Small intestine (tissue), 7 donors: ENCODE data around the gene GLG1. TPM values are rescaled to one million over a fixed set of nuclear protein-coding genes. Genes with fewer than 3 reads are reported as not detected.

Experiments used
- DNase-seq, 2 donors: peaks; one replicate each; pipeline versions ENCODE4 v3.0.0 to v3.0.0-alpha.2; 2013
- FAIRE-seq: peaks from 2 replicates; lab custom pipeline; 2012; peaks lifted over from hg19 to GRCh38; lab: Jason Lieb, UNC
- H3K27ac ChIP-seq, 3 donors: one replicate each; pipeline ENCODE4 v1.5.1; 2013; ENCODE audit warnings: low read length in 2 of 3, mild to moderate bottlenecking in 2 of 3, control low read depth in 1 of 3, inconsistent platforms in 1 of 3, low read depth in 1 of 3, moderate library complexity in 1 of 3
- H3K27me3 ChIP-seq, 3 donors: one replicate each; pipeline ENCODE4 v1.6.1; 2013; ENCODE audit warnings: low read length in 3 of 3, inconsistent platforms in 1 of 3; ENCODE audit not compliant: control insufficient read depth in 3 of 3, insufficient read depth in 3 of 3
- H3K36me3 ChIP-seq, 3 donors: one replicate each; pipeline ENCODE4 v1.6.1; 2013; ENCODE audit warnings: low read length in 3 of 3, inconsistent platforms in 1 of 3, low read depth in 1 of 3, mild to moderate bottlenecking in 1 of 3, moderate library complexity in 1 of 3; ENCODE audit not compliant: control insufficient read depth in 3 of 3, insufficient read depth in 2 of 3
- H3K4me1 ChIP-seq, 3 donors: one replicate each; pipeline ENCODE4 v1.6.1; 2013; ENCODE audit warnings: low read length in 2 of 3, inconsistent platforms in 1 of 3, low read depth in 1 of 3, mild to moderate bottlenecking in 1 of 3, moderate library complexity in 1 of 3; ENCODE audit not compliant: control insufficient read depth in 3 of 3, insufficient read depth in 2 of 3
- H3K4me3 ChIP-seq, 3 donors: one replicate each; pipeline ENCODE4 v1.5.1; 2013; ENCODE audit warnings: low read length in 3 of 3, control low read depth in 1 of 3, inconsistent platforms in 1 of 3, low read depth in 1 of 3, mild to moderate bottlenecking in 1 of 3, moderate library complexity in 1 of 3
- H3K9me3 ChIP-seq, 2 donors: one replicate each; pipeline ENCODE4 v1.6.1; 2013; ENCODE audit warnings: low read depth in 1 of 2, low read length in 1 of 2; ENCODE audit not compliant: control insufficient read depth in 2 of 2, insufficient read depth in 1 of 2
- WGBS, 3 donors: extraction: QIAGEN DNeasy Blood & Tissue Kit; methylation state at CpG; one replicate each; pipeline ENCODE4 v1.1.7; 2013; 5-methylcytosine and 5-hydroxymethylcytosine counted together
- polyA plus RNA-seq, 4 donors: library from polyadenylated mRNA; stranded (reverse) in 3 of 4; unstranded in 1 of 4; fragments of 200-250 nt in 3 of 4; fragments of 120-200 nt in 1 of 4; gene quantifications; one replicate each; pipeline versions ENCODE4 v1.2.1 to v1.2.3, GENCODE V29; 2013
- donor health status: healthy with polysubstance abuse.
- donor health status: control.
- donor health status: control.
- donor health status: Bipolar disorder and iron deficiency.
- donor health status: healthy.

Gene GLG1
- polyA plus RNA-seq, 4 donors, result 12.2 to 102 (median 28.2) TPM

GRCh38 chr16:74575175-74575806, 31.6 kb downstream of the GLG1 start:
- Histone ChIP-seq H3K36me3 (peaks cover 0 to 5% (median 0%) of the 10 kb centered on the region in 3 donors), H3K27me3 (no peaks in the 10 kb centered on the region), H3K4me3 (no peak overlapping the region), H3K9me3 (no peaks in the 10 kb centered on the region), H3K4me1 (peaks cover 6 to 13% (median 10%) of the 10 kb centered on the region in 3 donors), H3K27ac (no peak overlapping the region)
- FAIRE-seq (no peak), DNase-seq (no peak)
- 90 to 96% (median 95%) methylated on average over 7 of the region's 7 CpGs for WGBS, 3 donors

DNA sequence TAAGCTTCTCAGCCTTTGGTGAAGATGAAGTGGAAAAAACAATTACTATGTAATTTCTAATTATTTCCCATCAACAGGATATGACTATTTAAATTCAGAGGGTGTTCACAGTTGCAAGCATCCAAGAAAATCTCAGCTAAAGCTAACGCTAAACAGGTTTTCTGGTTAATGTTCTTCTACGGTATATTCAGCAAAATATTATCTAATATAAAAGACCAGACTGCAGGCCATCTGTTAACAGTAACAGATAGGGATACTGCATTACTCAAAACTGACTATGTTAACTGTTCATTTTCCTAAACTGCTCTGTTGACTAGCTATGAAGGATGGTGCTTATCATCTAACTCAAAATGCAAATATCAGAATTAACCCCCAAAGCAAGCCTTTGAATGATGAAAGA, 32.8 kb downstream of the GLG1 start:
- Histone ChIP-seq H3K27ac (no peak overlapping the region), H3K9me3 (no peaks in the 10 kb centered on the region), H3K36me3 (peaks cover 0 to 1% (median 0%) of the 10 kb centered on the region in 3 donors), H3K4me3 (no peak overlapping the region), H3K27me3 (no peaks in the 10 kb centered on the region), H3K4me1 (peaks cover 6 to 15% (median 10%) of the 10 kb centered on the region in 3 donors)
- WGBS, 3 donors, result 70 to 77% (median 71%) methylated on average over 2 of the region's 2 CpGs
- DNase-seq (no peak), FAIRE-seq (no peak)

DNA sequence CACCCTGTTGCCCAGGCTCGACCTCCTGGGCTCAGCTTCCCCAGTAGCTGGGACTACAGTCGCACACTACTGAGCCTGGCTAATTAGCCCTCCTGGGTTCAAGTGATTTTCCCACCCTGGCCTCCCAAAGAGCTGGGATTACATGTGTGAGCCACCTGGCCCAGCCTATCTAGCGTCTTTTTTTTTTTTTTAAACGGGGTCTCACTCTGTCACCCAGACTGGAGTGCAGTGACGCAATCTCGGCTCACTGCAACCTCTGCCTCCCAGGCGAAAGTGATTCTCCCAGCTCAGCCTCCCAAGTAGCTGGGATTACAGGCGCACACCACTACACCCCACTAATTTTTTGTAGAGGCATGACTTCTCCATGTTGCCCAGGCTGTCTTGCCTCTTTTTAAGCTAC, 33.3 kb downstream of the GLG1 start:
- Histone ChIP-seq H3K27me3 (no peaks in the 10 kb centered on the region), H3K4me3 (no peak overlapping the region), H3K4me1 (peaks cover 6 to 15% (median 12%) of the 10 kb centered on the region in 3 donors), H3K36me3 (no peaks in the 10 kb centered on the region), H3K9me3 (no peaks in the 10 kb centered on the region), H3K27ac (no peak overlapping the region)
- 85 to 86% (median 85%) methylated on average over 8 of the region's 8 CpGs for WGBS, 3 donors
- no peak for FAIRE-seq
- DNase-seq, result no peak

- WGBS, 3 donors, result 80 to 84% (median 83%) methylated on average over 5 of the region's 5 CpGs
- no peak for FAIRE-seq
Measured at GRCh38 chr16:74570412-74571301, 36.3 kb downstream of the GLG1 start.

DNA sequence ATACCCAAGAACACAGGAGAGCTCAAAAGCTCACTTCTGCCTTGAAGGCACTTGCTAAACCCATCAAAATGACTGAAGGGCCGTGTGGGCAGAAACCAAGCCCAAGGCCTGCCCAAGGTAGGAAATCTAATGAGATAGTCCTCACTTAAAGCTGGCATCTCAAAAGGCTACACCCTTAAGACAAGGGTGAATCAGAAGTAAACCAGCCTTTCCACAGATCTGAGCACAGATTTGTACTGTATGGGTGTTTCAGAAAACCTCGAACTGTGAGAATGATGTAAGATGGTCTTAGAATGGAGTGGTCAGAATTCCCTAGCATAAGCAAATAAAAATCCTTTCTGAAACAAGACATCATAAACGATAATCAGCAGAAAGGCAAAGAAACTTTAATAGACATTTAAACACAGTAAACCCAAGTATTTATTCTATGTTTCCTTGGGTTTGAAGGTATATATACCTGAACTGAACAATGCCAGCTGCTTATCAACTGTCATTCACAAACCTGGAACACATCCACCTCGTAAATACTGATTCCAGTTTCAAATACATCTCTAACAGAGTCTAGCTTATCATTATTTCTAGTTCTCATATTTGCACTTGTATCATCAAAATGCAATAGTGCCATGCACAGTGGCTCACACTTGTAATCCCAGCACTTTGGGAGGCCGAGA, 37.8 kb downstream of the GLG1 start:
- no peaks in the 10 kb centered on the region for H3K27me3 ChIP-seq
- no peak overlapping the region for H3K4me3 ChIP-seq
- FAIRE-seq (no peak), DNase-seq (no peak)
- H3K4me1 ChIP-seq, result peaks cover 6 to 15% (median 12%) of the 10 kb centered on the region in 3 donors
- H3K36me3 ChIP-seq, result no peaks in the 10 kb centered on the region
- H3K27ac ChIP-seq, result no peak overlapping the region
- no peaks in the 10 kb centered on the region for H3K9me3 ChIP-seq
- WGBS, 3 donors, result 71 to 79% (median 74%) methylated on average over 5 of the region's 5 CpGs

More at GRCh38 chr16:74570412-74571301, 36.3 kb downstream of the GLG1 start:
- H3K27me3 ChIP-seq, result no peaks in the 10 kb centered on the region
- H3K4me1 ChIP-seq, result peaks cover 6 to 15% (median 12%) of the 10 kb centered on the region in 3 donors
- no peaks in the 10 kb centered on the region for H3K9me3 ChIP-seq
- H3K27ac ChIP-seq, result peak overlapping the region; percentile 2 to 70 (median 62)
- no peak overlapping the region for H3K4me3 ChIP-seq
- H3K36me3 ChIP-seq, result no peaks in the 10 kb centered on the region
- DNase-seq, result peak; percentile 72 to 89

DNA sequence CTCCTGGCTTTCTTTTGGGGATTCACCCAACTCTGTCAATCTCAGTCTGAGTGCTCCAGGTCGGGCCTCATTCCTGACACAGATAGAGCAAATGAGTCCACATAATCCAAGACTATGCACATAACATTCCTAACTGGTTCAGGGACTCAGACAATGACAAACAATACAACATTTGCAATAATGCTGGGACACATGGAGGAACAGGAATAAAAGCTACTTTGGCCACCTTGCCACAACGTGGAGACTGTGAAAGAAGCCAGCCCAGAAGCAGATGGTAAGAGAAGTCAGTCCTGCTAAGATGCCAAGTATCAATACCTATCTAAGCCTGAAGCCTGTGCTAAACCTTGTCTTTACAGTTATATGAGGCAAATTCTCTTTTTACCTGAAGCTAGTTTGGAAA, 39.0 kb downstream of the GLG1 start:
- Histone ChIP-seq H3K4me3 (no peak overlapping the region), H3K9me3 (no peaks in the 10 kb centered on the region), H3K27ac (no peak overlapping the region), H3K36me3 (peaks cover 0 to 2% (median 0%) of the 10 kb centered on the region in 3 donors), H3K27me3 (no peaks in the 10 kb centered on the region), H3K4me1 (peaks cover 6 to 15% (median 12%) of the 10 kb centered on the region in 3 donors)
- 80 to 91% (median 87%) methylated on average over 2 of the region's 2 CpGs for WGBS, 3 donors
- no peak for DNase-seq
- FAIRE-seq, result no peak

DNA sequence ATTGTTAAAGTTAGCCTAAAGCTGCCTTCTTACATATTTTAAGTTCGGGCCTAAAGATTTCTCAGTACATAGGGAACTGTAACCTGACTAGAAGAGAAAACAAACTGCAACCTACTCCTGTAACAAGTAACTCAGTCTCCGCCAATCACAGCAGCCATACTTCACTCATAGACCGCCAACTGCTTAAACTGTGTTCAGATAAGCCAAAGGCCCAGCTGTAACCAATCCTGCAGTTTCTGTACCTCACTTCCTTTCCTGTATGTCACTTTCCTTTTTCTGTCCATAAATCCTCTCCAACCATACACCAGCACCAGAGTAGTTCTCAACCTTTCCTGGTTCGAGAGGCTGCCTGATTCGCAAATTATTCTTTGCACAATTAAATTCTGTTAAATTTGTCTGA, 41.5 kb downstream of the GLG1 start:
- DNase-seq, result no peak
- H3K4me1 ChIP-seq, result peaks cover 0 to 6% (median 3%) of the 10 kb centered on the region in 3 donors
- no peak for FAIRE-seq
- no peak overlapping the region for H3K27ac ChIP-seq
- WGBS, 3 donors, result 89 to 98% (median 92%) methylated on average over 5 of the region's 5 CpGs
- H3K9me3 ChIP-seq, result no peaks in the 10 kb centered on the region
- H3K4me3 ChIP-seq, result no peak overlapping the region
- no peaks in the 10 kb centered on the region for H3K27me3 ChIP-seq
- H3K36me3 ChIP-seq, result peaks cover 0 to 9% (median 0%) of the 10 kb centered on the region in 3 donors

DNA sequence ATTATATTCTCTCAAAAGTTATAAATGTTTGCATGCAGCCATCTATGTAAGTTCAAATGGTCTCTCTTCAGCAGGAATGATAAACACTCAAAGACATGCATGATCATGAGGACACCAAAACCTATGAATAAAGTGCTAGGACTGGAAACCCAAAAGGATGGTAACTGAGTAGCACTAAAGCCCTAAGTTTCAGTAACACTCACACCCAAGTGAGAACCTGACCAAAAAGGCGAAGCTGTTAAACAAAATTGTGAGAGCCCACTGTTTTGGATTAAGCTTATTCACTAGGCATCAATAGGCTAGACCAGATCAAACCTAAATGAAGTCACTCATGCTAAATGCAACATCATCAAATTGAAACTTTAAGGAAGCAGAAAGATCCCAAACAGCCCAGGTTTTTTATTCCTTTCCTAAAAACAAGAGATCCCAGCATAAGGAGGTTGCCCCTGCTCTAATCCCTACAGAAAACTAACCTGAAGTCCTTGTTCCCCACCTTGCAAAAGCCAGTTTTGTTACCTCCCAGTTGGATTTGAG, 42.4 kb downstream of the GLG1 start:
- Histone ChIP-seq H3K4me1 (peaks cover 0 to 3% (median 2%) of the 10 kb centered on the region in 3 donors), H3K9me3 (no peaks in the 10 kb centered on the region), H3K36me3 (peaks cover 0 to 9% (median 0%) of the 10 kb centered on the region in 3 donors), H3K27me3 (no peaks in the 10 kb centered on the region), H3K4me3 (no peak overlapping the region), H3K27ac (no peak overlapping the region)
- no peak for FAIRE-seq
- 92 to 100% (median 100%) methylated on average over 1 of the region's 1 CpG for WGBS, 3 donors
- DNase-seq, result no peak
